IPS-20b (cell line): ENCODE data around the gene SUN2.

Source experiments
- H3K27ac ChIP-seq: one replicate; pipeline ENCODE4 v1.5.1; 2013; ENCODE audit warnings: low read length
- H3K27me3 ChIP-seq: 2 replicates; pipeline ENCODE4 v1.6.1; 2013; ENCODE audit warnings: mild to moderate bottlenecking, low read length, inconsistent platforms; ENCODE audit not compliant: insufficient read depth
- H3K36me3 ChIP-seq: 2 replicates; pipeline ENCODE4 v1.6.1; 2013; ENCODE audit warnings: low read depth, mild to moderate bottlenecking, inconsistent platforms, low read length, moderate library complexity; ENCODE audit not compliant: insufficient read depth
- H3K4me1 ChIP-seq: 2 replicates; pipeline ENCODE4 v1.6.1; 2013; ENCODE audit warnings: mild to moderate bottlenecking, control low read depth, inconsistent platforms, low read length, moderate library complexity; ENCODE audit not compliant: insufficient read depth
- H3K4me3 ChIP-seq: 2 replicates; pipeline ENCODE4 v1.5.1; 2013; ENCODE audit warnings: mild to moderate bottlenecking, low read length, inconsistent platforms
- H3K9ac ChIP-seq: 2 replicates; pipeline ENCODE4 v1.6.1; 2013; ENCODE audit warnings: low read depth, mild to moderate bottlenecking, inconsistent platforms, low read length, moderate library complexity
- H3K9me3 ChIP-seq: 2 replicates; pipeline ENCODE4 v1.6.1; 2013; ENCODE audit warnings: mild to moderate bottlenecking, low read depth, low read length, inconsistent platforms; ENCODE audit not compliant: insufficient read depth

Gene SUN2

GRCh38 chr22:38776086-38776485 lies 20.3 kb upstream of the SUN2 start:
- no peaks in the 10 kb centered on the region for H3K36me3 ChIP-seq
- H3K4me1 ChIP-seq = no peaks in the 10 kb centered on the region
- no peak overlapping the region for H3K27ac ChIP-seq
- H3K9me3 ChIP-seq = no peaks in the 10 kb centered on the region
- H3K4me3 ChIP-seq = no peak overlapping the region
- H3K9ac ChIP-seq = no peak overlapping the region
- no peaks in the 10 kb centered on the region for H3K27me3 ChIP-seq

GRCh38 chr22:38775656-38776055 lies 19.9 kb upstream of the SUN2 start:
- no peaks in the 10 kb centered on the region for H3K36me3 ChIP-seq
- H3K4me3 ChIP-seq = no peak overlapping the region
- H3K9me3 ChIP-seq = no peaks in the 10 kb centered on the region
- no peaks in the 10 kb centered on the region for H3K4me1 ChIP-seq
- H3K27ac ChIP-seq = no peak overlapping the region
- H3K9ac ChIP-seq = no peak overlapping the region
- H3K27me3 ChIP-seq = no peaks in the 10 kb centered on the region

GRCh38 chr22:38774496-38775166 lies 18.8 kb upstream of the SUN2 start:
- Histone ChIP-seq H3K9me3 (no peaks in the 10 kb centered on the region), H3K36me3 (no peaks in the 10 kb centered on the region), H3K27ac (no peak overlapping the region), H3K27me3 (no peaks in the 10 kb centered on the region), H3K4me1 (no peaks in the 10 kb centered on the region), H3K4me3 (no peak overlapping the region), H3K9ac (no peak overlapping the region)

GRCh38 chr22:38773363-38773946 lies 17.7 kb upstream of the SUN2 start:
- H3K4me3 ChIP-seq = no peak overlapping the region
- no peaks in the 10 kb centered on the region for H3K9me3 ChIP-seq
- H3K36me3 ChIP-seq = no peaks in the 10 kb centered on the region
- H3K27ac ChIP-seq = no peak overlapping the region
- no peak overlapping the region for H3K9ac ChIP-seq
- no peaks in the 10 kb centered on the region for H3K4me1 ChIP-seq
- H3K27me3 ChIP-seq = no peaks in the 10 kb centered on the region

- Histone ChIP-seq H3K9ac (no peak overlapping the region), H3K27me3 (no peaks in the 10 kb centered on the region), H3K36me3 (no peaks in the 10 kb centered on the region), H3K27ac (no peak overlapping the region), H3K4me3 (no peak overlapping the region), H3K4me1 (no peaks in the 10 kb centered on the region), H3K9me3 (no peaks in the 10 kb centered on the region)
Measured at GRCh38 chr22:38772623-38772873, 16.8 kb upstream of the SUN2 start.

- no peaks in the 10 kb centered on the region for H3K27me3 ChIP-seq
- no peaks in the 10 kb centered on the region for H3K9me3 ChIP-seq
- no peak overlapping the region for H3K9ac ChIP-seq
- H3K27ac ChIP-seq = no peak overlapping the region
- H3K4me3 ChIP-seq = no peak overlapping the region
- no peaks in the 10 kb centered on the region for H3K4me1 ChIP-seq
- H3K36me3 ChIP-seq = no peaks in the 10 kb centered on the region
Measured at GRCh38 chr22:38770257-38770949, 14.6 kb upstream of the SUN2 start.

GRCh38 chr22:38768036-38768435 lies 12.2 kb upstream of the SUN2 start:
- Histone ChIP-seq H3K27me3 (no peaks in the 10 kb centered on the region), H3K9ac (no peak overlapping the region), H3K4me3 (no peak overlapping the region), H3K27ac (no peak overlapping the region), H3K4me1 (no peaks in the 10 kb centered on the region), H3K36me3 (no peaks in the 10 kb centered on the region), H3K9me3 (no peaks in the 10 kb centered on the region)

- Histone ChIP-seq H3K36me3 (no peaks in the 10 kb centered on the region), H3K4me1 (no peaks in the 10 kb centered on the region), H3K9ac (no peak overlapping the region), H3K27me3 (no peaks in the 10 kb centered on the region), H3K27ac (no peak overlapping the region), H3K4me3 (no peak overlapping the region), H3K9me3 (no peaks in the 10 kb centered on the region)
Measured at GRCh38 chr22:38767313-38767712, 11.5 kb upstream of the SUN2 start.

- H3K27ac ChIP-seq = no peak overlapping the region
- no peak overlapping the region for H3K9ac ChIP-seq
- no peaks in the 10 kb centered on the region for H3K4me1 ChIP-seq
- no peaks in the 10 kb centered on the region for H3K27me3 ChIP-seq
- H3K36me3 ChIP-seq = no peaks in the 10 kb centered on the region
- H3K9me3 ChIP-seq = no peaks in the 10 kb centered on the region
- H3K4me3 ChIP-seq = no peak overlapping the region
Measured at GRCh38 chr22:38766076-38766777, 10.4 kb upstream of the SUN2 start.

GRCh38 chr22:38762551-38762983 lies 6.8 kb upstream of the SUN2 start:
- Histone ChIP-seq H3K36me3 (no peaks in the 10 kb centered on the region), H3K4me1 (no peaks in the 10 kb centered on the region), H3K4me3 (no peak overlapping the region), H3K27ac (no peak overlapping the region), H3K27me3 (no peaks in the 10 kb centered on the region), H3K9ac (no peak overlapping the region), H3K9me3 (no peaks in the 10 kb centered on the region)

GRCh38 chr22:38761202-38762162 lies 5.7 kb upstream of the SUN2 start:
- Histone ChIP-seq H3K27ac (no peak overlapping the region), H3K4me1 (no peaks in the 10 kb centered on the region), H3K9ac (no peak overlapping the region), H3K9me3 (no peaks in the 10 kb centered on the region), H3K4me3 (no peak overlapping the region), H3K36me3 (no peaks in the 10 kb centered on the region), H3K27me3 (peaks cover 8% of the 10 kb centered on the region; the same call in 1 of the 2 replicates)
